Dedifferentiated amniotic fluid mesenchymal stem cell (primary cell): Measurements from ENCODE around the gene DNAH6.

Experiments
- DNase-seq: peaks from one replicate; pipeline ENCODE4 v3.0.0-alpha.2; 2016; ENCODE audit errors: extremely low spot score

The DNAH6 gene, protein sequence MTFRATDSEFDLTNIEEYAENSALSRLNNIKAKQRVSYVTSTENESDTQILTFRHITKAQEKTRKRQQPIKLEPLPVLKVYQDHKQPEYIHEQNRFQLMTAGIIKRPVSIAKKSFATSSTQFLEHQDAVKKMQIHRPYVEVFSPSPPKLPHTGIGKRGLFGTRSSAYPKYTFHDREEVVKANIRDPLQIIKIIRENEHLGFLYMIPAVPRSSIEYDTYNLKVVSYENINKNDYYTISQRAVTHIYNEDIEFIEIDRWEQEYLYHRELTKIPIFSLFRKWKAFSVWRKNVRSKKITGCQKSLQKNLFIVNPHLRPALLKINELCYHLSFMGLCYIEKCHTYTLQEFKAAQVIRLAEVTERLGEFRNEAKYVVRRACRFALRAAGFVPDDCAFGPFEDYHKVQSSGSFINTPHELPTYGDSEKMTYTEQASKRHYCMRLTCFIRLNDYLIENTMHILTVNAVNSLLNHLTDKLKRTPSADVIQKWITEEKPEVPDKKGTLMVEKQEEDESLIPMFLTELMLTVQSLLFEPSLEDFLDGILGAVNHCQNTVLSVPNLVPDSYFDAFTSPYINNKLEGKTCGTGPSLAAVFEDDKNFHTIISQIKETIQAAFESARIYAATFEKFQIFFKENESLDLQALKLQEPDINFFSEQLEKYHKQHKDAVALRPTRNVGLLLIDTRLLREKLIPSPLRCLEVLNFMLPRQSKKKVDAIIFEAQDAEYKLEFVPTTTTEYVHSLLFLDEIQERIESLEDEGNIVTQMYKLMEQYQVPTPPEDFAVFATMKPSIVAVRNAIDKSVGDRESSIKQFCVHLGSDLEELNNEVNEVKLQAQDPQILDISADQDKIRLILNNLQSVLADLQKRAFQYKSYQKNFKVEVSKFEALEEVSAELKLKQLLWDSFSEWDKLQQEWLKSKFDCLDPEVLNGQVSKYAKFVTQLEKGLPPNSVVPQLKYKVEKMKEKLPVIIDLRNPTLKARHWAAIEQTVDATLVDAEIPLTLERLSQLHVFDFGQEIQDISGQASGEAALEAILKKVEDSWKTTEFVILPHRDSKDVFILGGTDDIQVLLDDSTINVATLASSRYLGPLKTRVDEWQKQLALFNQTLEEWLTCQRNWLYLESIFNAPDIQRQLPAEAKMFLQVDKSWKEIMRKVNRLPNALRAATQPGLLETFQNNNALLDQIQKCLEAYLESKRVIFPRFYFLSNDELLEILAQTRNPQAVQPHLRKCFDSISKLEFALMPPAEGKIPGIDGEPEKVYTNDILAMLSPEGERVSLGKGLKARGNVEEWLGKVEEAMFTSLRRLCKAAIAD (N-terminal part only)

DNA sequence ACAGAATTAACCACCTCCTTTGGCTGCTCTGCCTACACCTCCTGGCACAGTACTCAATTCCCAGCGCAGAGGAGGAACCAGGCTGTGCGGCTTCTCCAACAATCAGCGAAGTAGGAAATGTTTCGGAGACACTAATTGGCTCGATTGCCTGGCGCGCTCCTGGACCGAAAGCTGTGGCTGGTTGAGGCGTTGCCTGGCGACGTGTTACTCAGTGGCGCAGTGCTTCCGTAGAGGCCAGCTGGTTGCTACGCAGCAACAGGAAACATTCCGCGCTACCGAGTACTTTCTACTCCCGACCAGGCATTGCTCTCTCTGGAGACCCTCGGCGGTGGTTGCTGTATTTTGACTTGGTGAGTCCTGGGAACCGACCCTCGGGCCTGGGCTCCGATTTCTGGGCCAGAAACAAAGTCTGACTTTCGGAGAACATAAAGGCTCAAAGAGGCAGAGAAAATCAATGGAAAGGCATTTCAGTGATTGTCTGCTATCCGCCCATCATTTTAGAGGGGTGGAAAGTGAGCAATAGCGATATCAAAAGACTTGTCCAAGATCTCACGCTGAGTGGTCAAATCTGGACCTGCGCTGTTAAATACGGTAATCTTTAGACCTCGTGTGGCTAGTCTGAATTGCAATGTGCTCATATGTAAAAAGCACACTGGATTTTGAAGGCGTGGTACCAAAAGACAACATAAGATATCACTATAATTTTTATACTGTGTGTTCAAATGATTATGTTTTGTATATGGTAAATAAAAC lies at the start of gene DNAH6:
Gene DNAH6, plus strand, starts transcription at position 265 of the 753 bp plus-strand sequence. CDS start 1,329 bp downstream, outside the sequence.
- DNase-seq, result peak; percentile 95

GRCh38 chr2:84467389-84467788 lies 48.9 kb upstream of the DNAH6 start:
- DNase-seq, result no peak

- peak; percentile 41 for DNase-seq
Measured at GRCh38 chr2:84472423-84472822, 43.9 kb upstream of the DNAH6 start.

DNA sequence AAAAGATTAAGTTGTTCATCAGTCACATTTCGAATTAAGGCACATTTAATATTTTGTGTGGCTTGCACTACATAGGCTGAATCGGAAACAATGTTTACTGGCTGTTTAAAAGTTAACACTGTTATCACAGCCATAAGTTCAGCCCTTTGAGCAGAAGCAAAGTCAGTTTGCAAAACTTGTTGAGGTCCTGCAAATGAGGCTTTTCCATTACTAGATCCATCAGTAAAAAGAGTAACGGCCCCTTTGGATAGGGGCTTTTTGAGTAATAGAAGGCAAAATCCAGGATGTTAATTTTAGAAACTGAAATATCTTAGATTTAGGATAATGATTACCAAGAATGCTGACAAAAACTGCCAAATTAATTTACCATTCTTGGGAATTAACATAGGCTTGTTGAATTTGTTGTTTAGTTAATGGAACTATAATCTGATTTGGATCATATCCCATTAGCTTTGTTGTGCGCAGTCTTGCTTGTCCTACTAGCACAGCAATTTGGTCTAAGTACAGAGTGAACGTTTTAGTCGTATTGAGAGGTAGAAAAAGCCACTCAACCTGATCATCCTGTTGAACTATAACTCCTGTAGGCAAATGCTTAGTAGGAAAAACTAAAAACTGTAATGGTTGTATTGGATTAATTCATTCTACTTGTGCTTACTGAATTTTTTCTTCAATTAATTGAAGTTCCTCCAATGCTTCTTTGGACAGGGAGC lies 43.3 kb upstream of the DNAH6 start:
- DNase-seq, result no peak

DNA sequence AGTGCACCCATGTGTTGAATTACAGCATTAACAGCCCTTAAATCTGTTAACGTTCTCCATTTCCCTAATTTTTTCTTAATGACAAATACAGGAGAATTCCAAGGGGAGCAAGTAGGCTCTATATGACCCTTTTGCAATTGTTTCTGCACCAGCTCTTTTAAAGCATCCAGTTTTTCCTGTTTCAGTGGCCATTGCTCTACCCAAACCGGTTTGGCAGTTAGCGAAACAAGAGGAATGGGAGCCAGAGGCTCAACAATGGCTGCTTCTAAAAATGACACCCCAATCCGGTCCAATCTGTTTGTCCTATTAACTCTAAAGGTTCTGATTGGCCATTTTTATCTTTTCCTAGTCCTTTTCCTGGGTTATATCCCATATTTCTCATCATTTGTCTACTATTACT lies 42.1 kb upstream of the DNAH6 start:
- DNase-seq, result no peak

GRCh38 chr2:84477886-84478285 lies 38.4 kb upstream of the DNAH6 start:
- DNase-seq, result no peak

DNA sequence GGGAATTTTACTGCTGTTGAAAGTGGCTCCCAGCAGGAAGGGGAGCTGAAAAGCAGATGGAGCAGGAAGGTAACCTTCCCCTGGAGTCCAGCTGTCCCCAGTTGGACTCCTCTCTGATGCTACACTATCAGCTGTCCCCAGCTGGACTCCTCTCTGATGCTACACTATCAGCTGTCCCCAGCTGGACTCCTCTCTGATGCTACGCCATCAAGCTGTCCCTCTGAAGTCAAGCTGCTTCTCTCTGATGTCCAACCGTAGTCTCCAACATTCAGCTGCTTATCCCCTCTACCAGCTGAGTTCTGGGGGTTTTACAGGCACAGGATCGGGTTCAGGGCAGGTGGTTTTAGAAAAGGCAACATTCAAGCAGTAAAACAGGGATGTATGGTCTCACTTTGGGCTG lies 37.4 kb upstream of the DNAH6 start:
- no peak for DNase-seq

DNA sequence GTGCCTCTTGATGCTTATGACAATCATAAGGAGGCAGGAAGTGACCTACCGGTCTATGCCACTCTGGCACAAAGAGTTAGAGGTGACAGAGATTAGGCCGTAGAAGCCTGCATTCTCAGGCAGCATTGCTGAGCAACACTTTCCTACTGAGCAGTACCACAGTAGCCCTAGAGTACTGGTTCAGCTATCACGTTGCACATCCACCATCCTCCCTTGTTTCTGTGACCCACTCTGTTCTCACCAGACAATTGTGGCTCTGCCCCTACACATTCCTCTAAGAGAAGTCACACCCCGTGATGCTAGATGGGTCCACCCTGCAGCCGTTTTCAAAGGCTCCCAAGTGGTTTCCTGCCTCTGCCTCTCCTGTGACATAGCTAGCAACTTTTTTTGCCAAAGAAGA lies 34.6 kb upstream of the DNAH6 start:
- DNase-seq, result peak; percentile 52

GRCh38 chr2:84482603-84483002 lies 33.7 kb upstream of the DNAH6 start:
- no peak for DNase-seq

DNA sequence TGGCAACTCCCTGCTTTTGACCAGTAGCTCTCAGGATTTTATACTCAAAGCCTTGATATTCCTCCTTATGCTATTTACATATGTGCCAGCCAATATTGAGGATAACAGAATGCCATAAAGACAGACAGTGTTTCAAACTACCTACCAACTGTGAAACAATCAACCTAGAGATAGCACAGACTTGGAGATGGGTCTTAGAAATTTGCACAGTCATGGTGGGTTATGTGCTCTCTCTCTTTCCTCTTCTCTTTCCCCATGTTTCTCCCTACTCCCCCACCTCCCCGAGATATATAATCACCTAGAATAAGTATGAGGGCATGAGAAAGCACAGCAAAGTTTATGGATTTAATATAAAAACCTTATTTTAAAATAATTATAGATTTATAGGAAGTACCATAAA lies 33.0 kb upstream of the DNAH6 start:
- no peak for DNase-seq

GRCh38 chr2:84486441-84487115 lies 29.7 kb upstream of the DNAH6 start:
- DNase-seq, result peak; percentile 36

GRCh38 chr2:84487298-84487996 lies 28.9 kb upstream of the DNAH6 start:
- DNase-seq, result no peak

DNA sequence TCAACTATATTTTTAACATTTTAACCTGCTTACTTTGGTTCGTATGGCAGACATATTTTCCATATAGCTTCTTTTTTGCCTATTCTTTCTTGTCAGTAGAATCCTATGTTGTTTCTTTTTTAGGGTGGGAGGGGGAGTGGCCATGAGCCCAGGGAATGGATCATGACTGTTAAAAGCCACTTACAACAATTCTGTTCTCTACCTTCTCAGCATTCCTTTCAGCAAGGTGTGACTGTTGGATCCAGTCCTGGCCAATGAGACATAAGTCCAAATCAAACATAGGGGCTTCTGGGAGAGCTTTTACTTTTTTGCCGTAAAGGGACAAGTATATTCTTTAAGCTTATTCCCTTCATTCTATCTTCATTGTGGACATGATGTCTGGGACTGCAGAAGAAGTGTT lies 25.0 kb upstream of the DNAH6 start:
- no peak for DNase-seq

- no peak for DNase-seq
Measured at GRCh38 chr2:84491741-84492140, 24.6 kb upstream of the DNAH6 start.

DNA sequence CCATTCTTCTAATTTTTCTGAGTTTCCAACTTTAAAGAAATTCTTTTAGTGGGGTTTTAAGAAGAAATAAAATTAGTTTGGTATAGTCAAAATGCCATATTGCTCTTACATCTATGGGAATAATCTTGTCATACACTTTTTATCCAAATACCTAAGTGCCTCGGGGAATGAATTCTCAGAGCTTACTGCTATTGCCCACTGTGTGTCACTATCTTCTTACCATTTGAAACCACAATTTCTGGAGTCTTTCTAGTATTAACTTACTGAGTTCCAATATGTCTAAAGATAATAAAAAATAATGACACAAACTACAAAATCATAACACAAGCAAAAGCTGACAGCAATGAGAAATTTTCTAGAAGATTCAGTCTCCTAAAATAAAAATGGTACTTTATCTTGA lies 23.7 kb upstream of the DNAH6 start:
- no peak for DNase-seq

GRCh38 chr2:84493514-84493913 lies 22.8 kb upstream of the DNAH6 start:
- DNase-seq, result peak; percentile 90

GRCh38 chr2:84494070-84494469 lies 22.2 kb upstream of the DNAH6 start:
- no peak for DNase-seq

DNA sequence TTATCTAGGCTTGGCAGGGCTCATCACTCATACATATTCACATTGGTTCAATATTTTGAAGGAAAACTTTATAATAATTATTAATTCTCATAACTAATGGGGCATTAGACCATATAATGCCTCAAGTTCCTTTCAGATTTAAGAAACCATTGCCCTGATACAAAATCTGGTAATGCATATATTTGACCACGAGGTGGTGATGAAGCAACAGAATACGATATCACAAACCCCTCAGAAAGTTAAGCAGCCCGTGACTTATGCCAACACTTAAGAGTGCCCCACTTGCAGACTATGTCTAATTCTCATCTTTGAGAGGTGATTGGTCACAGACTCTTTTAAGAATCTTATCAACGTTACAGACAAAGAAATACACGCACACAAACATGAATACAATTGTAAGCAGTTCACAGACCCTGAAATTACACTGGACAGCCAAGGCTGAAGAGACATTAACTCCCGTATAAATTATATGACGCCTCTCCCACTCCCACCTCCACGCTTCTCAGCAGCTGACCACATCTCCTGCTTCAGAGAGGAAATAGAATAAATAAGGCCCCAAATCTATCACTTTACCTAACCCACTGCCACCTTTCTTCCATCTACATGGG lies 20.7 kb upstream of the DNAH6 start:
- DNase-seq, result peak; percentile 65

- no peak for DNase-seq
Measured at GRCh38 chr2:84496386-84496785, 19.9 kb upstream of the DNAH6 start.
